Naive thymus-derived CD8-positive, alpha-beta T cell (primary cell): ENCODE measurements around the gene PNLIPRP1. TPM values are rescaled to one million over a fixed set of nuclear protein-coding genes. Genes with fewer than 3 reads are reported as not detected.

ENCODE experiments used
- ATAC-seq, 2 donors: fragments of 150-1000 bp; cut with Tn5 transposase in 1 of 2; sonication (Bioruptor Pico), chemical (Tn5 transposase) in 1 of 2; 1 replicate in 1 of 2; 2 replicates in 1 of 2; pipeline ENCODE4 v1.10.0; 2021; ENCODE audit warnings: mild to moderate bottlenecking in 2 of 2, moderate library complexity in 2 of 2
- POLR2A ChIA-PET: fragments of 350-600 bp; sonication (Branson Sonifier 250); formaldehyde crosslinking; loops from one replicate; lab custom pipeline; 2021; ENCODE audit warnings: antibody characterized with exemption; lab: Charles Lee
- DNase-seq, 10 donors: peaks; one replicate each; pipeline versions ENCODE4 v3.0.0 to v3.0.0-alpha.2; 2020 to 2022
- H3K27ac Mint-ChIP-seq, 10 donors: one replicate each; pipeline ENCODE4 v1.8.0; 2020 to 2022; ENCODE audit warnings: mild to moderate bottlenecking in 10 of 10, mixed read lengths in 10 of 10, moderate library complexity in 4 of 10, inconsistent platforms in 1 of 10
- H3K27me3 Mint-ChIP-seq, 5 donors: one replicate each; pipeline ENCODE4 v1.8.0; 2021 to 2022; ENCODE audit warnings: mixed read lengths in 5 of 5
- H3K36me3 Mint-ChIP-seq, 3 donors: one replicate each; pipeline ENCODE4 v1.8.0; 2020 to 2022; ENCODE audit warnings: mixed read lengths in 3 of 3, mild to moderate bottlenecking in 2 of 3, inconsistent platforms in 1 of 3
- H3K4me1 Mint-ChIP-seq, 4 donors: one replicate each; pipeline ENCODE4 v1.8.0; 2021 to 2022; ENCODE audit warnings: mixed read lengths in 4 of 4
- H3K4me3 Mint-ChIP-seq, 10 donors: one replicate each; pipeline ENCODE4 v1.8.0; 2020 to 2022; ENCODE audit warnings: mild to moderate bottlenecking in 10 of 10, mixed read lengths in 10 of 10, moderate library complexity in 6 of 10, inconsistent platforms in 1 of 10
- H3K9me3 Mint-ChIP-seq, 9 donors: one replicate each; pipeline ENCODE4 v1.8.0; 2020 to 2022; ENCODE audit warnings: mixed read lengths in 9 of 9, mild to moderate bottlenecking in 3 of 9, inconsistent platforms in 1 of 9, moderate library complexity in 1 of 9
- polyA plus RNA-seq, 3 donors: library from polyadenylated mRNA; unstranded; fragments of 300-500 nt; fragmentation: Illumina TruSeq; gene quantifications; one replicate each; pipeline ENCODE4 v1.2.3, GENCODE V29; 2021
- total RNA-seq, 8 experiments: library from RNA in 2 of 8; stranded (reverse) in 2 of 8; gene quantifications; one replicate each; pipeline ENCODE4 v1.2.3 and lab custom pipeline; 2021 to 2026

Gene PNLIPRP1
- total RNA-seq (not detected), polyA plus RNA-seq (not detected), total RNA-seq (lab: John Stamatoyannopoulos, UW) (0 reads per million in 6 experiments)

- Mint-ChIP-seq H3K4me3 (no peak within 1 kb of the TSS), H3K36me3 (no peaks in the 10 kb centered on the region), H3K4me1 (no peaks in the 10 kb centered on the region), H3K27me3 (peaks cover 0 to 20% (median 4%) of the 10 kb centered on the region in 5 donors), H3K9me3 (peaks cover 0 to 6% (median 0%) of the 10 kb centered on the region in 9 donors), H3K27ac (no peak within 1 kb of the TSS)
- POLR2A ChIA-PET, result no interaction called here
- DNase-seq (no peak), ATAC-seq (no peak)
Measured at GRCh38 chr10:116590590-116591444, at the start of gene PNLIPRP1. Gene PNLIPRP1, plus strand, starts transcription at chr10:116590959. Its CDS starts 171 bp downstream, at chr10:116591130.

- H3K9me3 Mint-ChIP-seq, result peaks cover 0 to 11% (median 4%) of the 10 kb centered on the region in 9 donors
- H3K4me3 Mint-ChIP-seq, result no peak overlapping the region
- DNase-seq (no peak), ATAC-seq (no peak)
- POLR2A ChIA-PET, result no interaction called here
- no peak overlapping the region for H3K27ac Mint-ChIP-seq
- peaks cover 2 to 40% (median 9%) of the 10 kb centered on the region in 5 donors for H3K27me3 Mint-ChIP-seq
- H3K4me1 Mint-ChIP-seq, result no peaks in the 10 kb centered on the region
- no peaks in the 10 kb centered on the region for H3K36me3 Mint-ChIP-seq
Measured at GRCh38 chr10:116542007-116542677, 48.6 kb upstream of the PNLIPRP1 start.

- Mint-ChIP-seq H3K4me1 (no peaks in the 10 kb centered on the region), H3K9me3 (peaks cover 0 to 2% (median 0%) of the 10 kb centered on the region in 9 donors), H3K36me3 (no peaks in the 10 kb centered on the region), H3K27me3 (peaks cover 2 to 22% (median 5%) of the 10 kb centered on the region in 5 donors), H3K4me3 (no peak overlapping the region), H3K27ac (no peak overlapping the region)
- ATAC-seq (no peak), DNase-seq (no peak)
- POLR2A ChIA-PET, result no interaction called here
Measured at GRCh38 chr10:116545122-116545521, 45.6 kb upstream of the PNLIPRP1 start.

GRCh38 chr10:116545756-116546155 is 45.0 kb upstream of the PNLIPRP1 start, which contains the start of gene PNLIP:
Gene PNLIP, plus strand, starts transcription at chr10:116545931. Its CDS starts 162 bp downstream, at chr10:116546093.
- H3K36me3 Mint-ChIP-seq, result no peaks in the 10 kb centered on the region
- H3K27ac Mint-ChIP-seq, result no peak within 1 kb of the TSS
- POLR2A ChIA-PET, result no interaction called here
- peaks cover under 1 to 15% (median 4%) of the 10 kb centered on the region in 5 donors for H3K27me3 Mint-ChIP-seq
- ATAC-seq (no peak), DNase-seq (no peak)
- H3K4me3 Mint-ChIP-seq, result no peak within 1 kb of the TSS
- no peaks in the 10 kb centered on the region for H3K4me1 Mint-ChIP-seq
- H3K9me3 Mint-ChIP-seq, result no peaks in the 10 kb centered on the region

GRCh38 chr10:116548301-116548700 is 42.5 kb upstream of the PNLIPRP1 start:
- Mint-ChIP-seq H3K9me3 (no peaks in the 10 kb centered on the region), H3K36me3 (no peaks in the 10 kb centered on the region), H3K4me3 (no peak overlapping the region), H3K4me1 (no peaks in the 10 kb centered on the region), H3K27ac (no peak overlapping the region), H3K27me3 (peaks cover 0 to 11% (median 2%) of the 10 kb centered on the region in 5 donors)
- POLR2A ChIA-PET, result no interaction called here
- ATAC-seq (no peak), DNase-seq (no peak)

- Mint-ChIP-seq H3K36me3 (no peaks in the 10 kb centered on the region), H3K27ac (no peak overlapping the region), H3K4me3 (no peak overlapping the region), H3K4me1 (no peaks in the 10 kb centered on the region), H3K9me3 (peaks cover 0 to 3% (median 0%) of the 10 kb centered on the region in 9 donors), H3K27me3 (no peaks in the 10 kb centered on the region)
- ATAC-seq (no peak), DNase-seq (no peak)
- POLR2A ChIA-PET, result no interaction called here
Measured at GRCh38 chr10:116553378-116553980, 37.3 kb upstream of the PNLIPRP1 start.

GRCh38 chr10:116554628-116555027 is 36.1 kb upstream of the PNLIPRP1 start:
- ATAC-seq (no peak), DNase-seq (no peak)
- Mint-ChIP-seq H3K4me1 (no peaks in the 10 kb centered on the region), H3K27ac (no peak overlapping the region), H3K9me3 (peaks cover 0 to 3% (median 0%) of the 10 kb centered on the region in 9 donors), H3K27me3 (peaks cover 0 to 1% (median 0%) of the 10 kb centered on the region in 5 donors), H3K36me3 (no peaks in the 10 kb centered on the region), H3K4me3 (no peak overlapping the region)
- POLR2A ChIA-PET, result no interaction called here

- DNase-seq, result no peak
- H3K36me3 Mint-ChIP-seq, result no peaks in the 10 kb centered on the region
- no peaks in the 10 kb centered on the region for H3K4me1 Mint-ChIP-seq
- no peak overlapping the region for H3K27ac Mint-ChIP-seq
- ATAC-seq, result no peak
- no peak overlapping the region for H3K4me3 Mint-ChIP-seq
- H3K27me3 Mint-ChIP-seq, result peaks cover 0 to 1% (median 0%) of the 10 kb centered on the region in 5 donors
- H3K9me3 Mint-ChIP-seq, result peaks cover 0 to 3% (median 0%) of the 10 kb centered on the region in 9 donors
- POLR2A ChIA-PET, result no interaction called here
Measured at GRCh38 chr10:116555880-116556279, 34.9 kb upstream of the PNLIPRP1 start.

- Mint-ChIP-seq H3K4me1 (no peaks in the 10 kb centered on the region), H3K27me3 (peaks cover 0 to 12% (median 5%) of the 10 kb centered on the region in 5 donors), H3K27ac (no peak overlapping the region), H3K36me3 (no peaks in the 10 kb centered on the region), H3K9me3 (peaks cover 0 to 3% (median 0%) of the 10 kb centered on the region in 9 donors), H3K4me3 (no peak overlapping the region)
- DNase-seq (no peak), ATAC-seq (no peak)
- POLR2A ChIA-PET, result no interaction called here
Measured at GRCh38 chr10:116557305-116557880, 33.4 kb upstream of the PNLIPRP1 start.

GRCh38 chr10:116565534-116565933 is 25.2 kb upstream of the PNLIPRP1 start:
- Mint-ChIP-seq H3K9me3 (peaks cover 0 to 5% (median 0%) of the 10 kb centered on the region in 9 donors), H3K27ac (no peak overlapping the region), H3K4me3 (no peak overlapping the region), H3K4me1 (no peaks in the 10 kb centered on the region), H3K36me3 (no peaks in the 10 kb centered on the region), H3K27me3 (peaks cover 0 to 51% (median 12%) of the 10 kb centered on the region in 5 donors)
- POLR2A ChIA-PET, result interaction anchor here (0.7 kb wide), 1 partner anchor 13 kb away, joined by 4 read pairs; no protein-coding TSS in a partner anchor
- DNase-seq (no peak), ATAC-seq (no peak)

- H3K27me3 Mint-ChIP-seq, result peaks cover 0 to 44% (median 11%) of the 10 kb centered on the region in 5 donors
- POLR2A ChIA-PET, result no interaction called here
- no peaks in the 10 kb centered on the region for H3K36me3 Mint-ChIP-seq
- DNase-seq (no peak), ATAC-seq (no peak)
- no peak overlapping the region for H3K4me3 Mint-ChIP-seq
- H3K27ac Mint-ChIP-seq, result no peak overlapping the region
- H3K4me1 Mint-ChIP-seq, result no peaks in the 10 kb centered on the region
- H3K9me3 Mint-ChIP-seq, result peaks cover 0 to 5% (median 0%) of the 10 kb centered on the region in 9 donors
Measured at GRCh38 chr10:116566932-116567331, 23.8 kb upstream of the PNLIPRP1 start.

- H3K27me3 Mint-ChIP-seq, result peaks cover 0 to 40% (median 7%) of the 10 kb centered on the region in 5 donors
- POLR2A ChIA-PET, result no interaction called here
- H3K27ac Mint-ChIP-seq, result no peak overlapping the region
Measured at GRCh38 chr10:116567335-116567734, 23.4 kb upstream of the PNLIPRP1 start.

More at GRCh38 chr10:116567335-116567734, 23.4 kb upstream of the PNLIPRP1 start:
- no peaks in the 10 kb centered on the region for H3K4me1 Mint-ChIP-seq
- H3K36me3 Mint-ChIP-seq, result no peaks in the 10 kb centered on the region
- peaks cover 0 to 5% (median 0%) of the 10 kb centered on the region in 9 donors for H3K9me3 Mint-ChIP-seq
- ATAC-seq (no peak), DNase-seq (no peak)
- H3K4me3 Mint-ChIP-seq, result no peak overlapping the region
